ENCODE results near the gene SIPA1L3. TPM values are rescaled to one million over a fixed set of nuclear protein-coding genes. Genes with fewer than 3 reads are reported as not detected.

SIPA1L3 gene
- total and polyA plus RNA-seq, 2 experiments from 2014 or later = 9.3 to 30.3 TPM

DNA sequence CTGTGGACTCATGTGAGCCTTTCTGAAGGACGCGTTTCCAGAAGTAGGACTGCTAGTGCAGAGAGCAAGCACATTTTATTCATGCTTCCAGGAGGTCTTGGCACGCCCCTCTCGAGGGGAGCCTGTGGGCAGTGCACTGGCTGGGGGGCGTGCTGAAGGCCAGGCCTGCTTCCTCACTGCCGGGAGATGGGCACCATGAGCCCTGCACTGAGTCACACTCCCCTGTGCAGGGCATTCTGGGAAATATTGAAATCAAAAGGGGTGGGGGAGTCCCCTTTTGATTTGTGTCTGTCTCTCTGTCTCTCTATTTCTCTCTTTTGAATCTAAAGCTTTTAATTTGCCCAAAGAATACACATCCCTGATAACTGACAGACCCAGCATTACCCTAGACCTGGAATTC lies 283.1 kb downstream of the SIPA1L3 start:
- no peak for TF ChIP-seq CTCF (IDR thresholded peaks at IDR 0.05; ENCODE audit: low read depth, low read length)
- H3K27ac ChIP-seq = no peak overlapping the region
- no peaks in the 10 kb centered on the region for H3K9me3 ChIP-seq (ENCODE audit: low read depth)
- no peaks in the 10 kb centered on the region for H3K36me3 ChIP-seq
- no peak for DNase-seq (ENCODE audit: low read depth in 1 of 2, low spot score in 1 of 2)
- no peaks in the 10 kb centered on the region for H3K4me1 ChIP-seq (ENCODE audit: low read depth)
- H3K4me3 ChIP-seq = no peak overlapping the region
- no peaks in the 10 kb centered on the region for H3K27me3 ChIP-seq

DNA sequence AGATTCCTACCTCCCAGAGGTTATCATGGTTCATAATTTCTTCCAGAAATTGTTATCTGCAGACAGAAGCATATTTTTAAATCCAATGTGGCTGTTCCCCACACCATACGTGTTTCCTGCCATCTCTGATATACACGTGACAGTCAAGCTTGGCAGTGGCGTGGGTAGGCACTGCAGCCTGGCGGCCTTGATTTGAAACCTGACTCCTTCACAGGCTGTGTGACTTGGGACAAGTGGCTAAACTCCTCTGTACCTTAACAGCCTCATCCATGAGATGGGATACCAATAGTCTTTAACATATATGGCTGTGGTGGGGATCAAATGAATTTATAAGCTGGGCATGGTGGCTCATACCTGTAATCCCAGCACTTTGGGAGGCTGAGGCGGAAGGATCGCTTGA lies 283.8 kb downstream of the SIPA1L3 start:
- Histone ChIP-seq H3K27ac (no peak overlapping the region), H3K27me3 (no peaks in the 10 kb centered on the region), H3K36me3 (no peaks in the 10 kb centered on the region), H3K9me3 (ENCODE audit: low read depth) (no peaks in the 10 kb centered on the region), H3K4me3 (no peak overlapping the region), H3K4me1 (ENCODE audit: low read depth) (no peaks in the 10 kb centered on the region)
- DNase-seq (ENCODE audit: low read depth in 1 of 2, low spot score in 1 of 2) = no peak
- TF ChIP-seq CTCF (IDR thresholded peaks at IDR 0.05; ENCODE audit: low read depth, low read length) = no peak

- no peak for DNase-seq (ENCODE audit: low read depth in 1 of 2, low spot score in 1 of 2)
- Histone ChIP-seq H3K4me3 (no peak overlapping the region), H3K36me3 (no peaks in the 10 kb centered on the region), H3K9me3 (ENCODE audit: low read depth) (no peaks in the 10 kb centered on the region), H3K27ac (no peak overlapping the region), H3K4me1 (ENCODE audit: low read depth) (no peaks in the 10 kb centered on the region), H3K27me3 (no peaks in the 10 kb centered on the region)
- no peak for TF ChIP-seq CTCF (IDR thresholded peaks at IDR 0.05; ENCODE audit: low read depth, low read length)
Observed at GRCh38 chr19:38191747-38192146, 284.7 kb downstream of the SIPA1L3 start.

- no peak overlapping the region for H3K27ac ChIP-seq
- no peaks in the 10 kb centered on the region for H3K27me3 ChIP-seq
- no peak for TF ChIP-seq CTCF (IDR thresholded peaks at IDR 0.05; ENCODE audit: low read depth, low read length)
- H3K4me1 ChIP-seq (ENCODE audit: low read depth) = no peaks in the 10 kb centered on the region
- no peaks in the 10 kb centered on the region for H3K9me3 ChIP-seq (ENCODE audit: low read depth)
- H3K4me3 ChIP-seq = no peak overlapping the region
- H3K36me3 ChIP-seq = no peaks in the 10 kb centered on the region
- DNase-seq (ENCODE audit: low read depth in 1 of 2, low spot score in 1 of 2) = no peak
Observed at GRCh38 chr19:38193445-38193844, 286.4 kb downstream of the SIPA1L3 start.

DNA sequence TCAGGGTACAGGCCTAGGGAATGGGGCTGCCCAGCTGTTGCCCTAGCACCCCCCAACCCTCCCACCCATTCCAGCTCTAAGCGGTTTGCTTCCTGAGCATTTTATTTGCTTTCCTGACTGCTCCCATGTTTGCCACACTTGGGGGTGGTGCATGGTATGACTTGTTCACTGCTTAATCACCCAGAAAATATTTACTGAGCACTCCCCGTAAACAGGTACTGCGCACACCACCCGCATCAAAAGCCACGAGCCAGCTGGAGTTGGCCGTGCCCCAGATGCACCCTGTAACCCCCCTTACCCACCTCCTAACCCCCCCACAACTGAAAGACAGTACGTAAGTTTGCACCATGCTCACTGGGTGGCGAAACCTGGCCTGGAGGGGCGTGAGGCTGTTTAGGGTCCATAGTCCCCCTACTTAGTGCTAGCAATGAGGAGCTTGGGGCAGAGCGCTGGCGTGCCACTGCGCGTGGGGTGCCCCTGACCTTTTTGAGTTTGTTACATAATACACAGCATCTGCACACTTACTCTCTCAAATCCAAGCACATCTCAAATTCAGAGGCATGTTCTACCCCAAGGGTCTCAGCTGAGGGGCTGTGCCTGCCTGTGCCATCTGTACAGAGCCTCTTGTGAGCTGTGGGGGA lies 287.2 kb downstream of the SIPA1L3 start:
- H3K36me3 ChIP-seq = no peaks in the 10 kb centered on the region
- H3K9me3 ChIP-seq (ENCODE audit: low read depth) = no peaks in the 10 kb centered on the region
- no peak overlapping the region for H3K27ac ChIP-seq
- no peak overlapping the region for H3K4me3 ChIP-seq
- no peaks in the 10 kb centered on the region for H3K4me1 ChIP-seq (ENCODE audit: low read depth)
- no peak for TF ChIP-seq CTCF (IDR thresholded peaks at IDR 0.05; ENCODE audit: low read depth, low read length)
- H3K27me3 ChIP-seq = no peaks in the 10 kb centered on the region
- no peak for DNase-seq (ENCODE audit: low read depth in 1 of 2, low spot score in 1 of 2)
